HG03060 (cell line): ENCODE results near the gene AGMAT.

ENCODE experiments used
- ATAC-seq: cut with Tn5 transposase; IDR thresholded peaks from one replicate; pipeline ENCODE4 v1.9.1; 2021; ENCODE audit warnings: low read depth, moderate number of reproducible peaks; ENCODE audit not compliant: unreplicated experiment

AGMAT gene

DNA sequence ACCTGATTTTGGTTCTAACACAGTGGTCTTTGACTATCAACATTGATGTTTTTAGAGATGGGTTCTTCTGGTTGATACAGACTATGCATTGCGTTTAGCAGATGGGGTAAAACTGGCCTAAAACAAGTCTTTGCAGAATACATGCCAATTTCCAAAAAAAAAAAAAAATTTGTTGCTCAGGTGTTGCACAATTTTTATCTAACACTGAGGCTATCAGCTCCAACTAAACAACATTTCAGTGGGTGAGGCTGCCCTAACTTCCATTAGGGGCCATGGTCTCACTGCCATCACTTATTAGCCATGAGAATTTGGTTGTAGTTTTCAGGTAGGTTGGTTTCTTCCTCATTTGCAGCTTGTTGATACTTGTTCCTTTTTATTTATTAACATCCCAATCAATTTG is 14.0 kb downstream of the AGMAT start:
- ATAC-seq: no peak

DNA sequence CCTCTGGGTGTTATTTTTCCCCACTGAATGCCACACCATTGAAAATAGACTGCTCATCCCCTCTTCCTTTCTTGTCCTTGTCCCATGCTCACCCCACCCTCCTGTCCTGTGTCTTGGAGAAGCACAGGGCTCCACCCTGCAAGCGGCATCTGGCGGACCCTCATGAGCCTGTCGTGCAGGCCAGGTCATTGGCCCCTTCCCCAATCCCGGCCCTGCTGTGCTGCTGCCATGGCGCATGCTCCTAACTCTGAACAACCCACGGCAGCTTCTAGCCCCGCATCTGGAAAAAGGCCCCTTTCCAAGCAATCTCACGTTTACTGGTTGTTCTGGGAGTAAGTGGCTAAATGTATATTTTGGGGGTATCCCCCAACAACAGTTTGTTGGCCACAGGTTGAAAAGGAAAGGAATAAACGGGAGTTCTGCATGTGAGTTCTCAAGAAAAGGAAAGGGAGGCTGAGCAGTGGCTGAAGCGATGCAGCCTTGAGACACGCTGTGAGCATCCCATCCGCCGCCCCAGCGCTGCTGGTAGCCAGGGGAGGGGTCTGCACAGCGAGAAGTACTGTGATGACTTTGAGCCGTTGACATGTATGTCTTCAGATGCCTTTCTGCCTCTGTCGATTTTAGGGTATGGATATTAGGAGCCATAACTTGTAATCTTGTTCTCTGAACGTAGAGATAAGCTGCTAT is 16.3 kb downstream of the AGMAT start:
- no peak for ATAC-seq

DNA sequence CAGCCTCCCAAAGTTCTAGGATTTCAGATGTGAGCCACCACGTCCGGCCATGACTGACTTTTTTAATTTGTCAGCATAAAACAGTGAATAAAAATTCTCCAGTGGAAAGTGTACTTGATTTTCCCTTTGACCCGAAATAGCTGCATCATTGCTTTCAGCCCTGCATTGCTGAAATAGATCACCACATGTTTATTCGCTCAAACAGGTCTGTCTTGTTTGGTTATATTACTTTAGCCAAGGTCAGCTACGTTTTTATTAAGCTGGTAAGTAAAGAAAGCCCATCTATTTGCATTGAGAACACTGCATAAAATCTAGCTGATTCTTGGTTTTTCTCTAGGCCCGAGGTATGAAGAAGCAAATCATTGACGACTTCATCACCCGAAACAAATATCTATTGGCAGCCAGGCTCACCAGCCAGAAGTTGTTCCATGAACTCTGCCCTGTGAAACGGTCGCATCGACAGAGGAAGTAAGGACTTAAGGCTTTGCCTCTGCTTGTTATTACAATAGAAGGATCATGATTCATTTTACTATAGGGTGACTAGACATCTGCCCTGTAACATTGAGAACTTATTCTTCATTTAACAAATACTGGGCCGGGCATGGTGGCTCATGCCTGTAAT is 25.6 kb downstream of the AGMAT start:
- ATAC-seq: no peak

DNA sequence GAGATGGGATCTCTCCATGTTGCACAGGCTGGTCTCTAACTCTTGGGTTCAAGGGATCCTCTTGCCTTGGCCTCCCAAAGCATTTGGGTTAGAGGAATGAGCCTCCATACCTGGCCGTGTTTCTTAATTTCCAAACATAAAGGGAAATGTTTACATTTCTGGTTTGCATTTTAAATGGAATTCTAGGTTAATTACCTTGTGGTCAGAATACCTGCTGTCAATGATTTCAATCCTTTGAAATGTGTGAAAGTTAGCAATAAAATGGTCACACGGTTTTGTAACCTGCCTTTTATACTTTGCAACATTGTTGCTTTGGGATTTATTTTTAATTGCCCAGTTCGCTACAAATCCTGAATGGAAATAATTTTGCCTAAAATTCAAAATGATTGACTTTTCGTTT is 26.3 kb downstream of the AGMAT start:
- ATAC-seq: no peak

DNA sequence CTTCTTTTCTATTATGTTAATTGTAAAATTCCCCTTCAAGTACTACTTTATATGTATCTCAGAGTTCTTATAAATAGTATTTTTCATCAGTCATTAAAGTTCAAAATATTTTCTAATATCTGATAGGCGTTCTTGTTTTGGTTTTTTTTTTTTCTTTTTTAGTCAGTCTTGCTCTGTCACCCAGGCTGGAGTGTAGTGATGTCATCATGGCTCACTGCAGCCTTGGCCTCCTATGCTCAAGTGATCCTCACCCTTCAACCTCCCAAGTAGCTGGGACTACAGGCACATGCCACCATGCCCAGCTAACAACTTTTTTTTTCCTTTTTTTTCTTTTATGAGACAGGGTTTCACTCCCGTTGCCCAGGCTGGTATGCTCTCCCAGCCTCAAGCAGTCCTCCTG is 27.3 kb downstream of the AGMAT start:
- no peak for ATAC-seq

DNA sequence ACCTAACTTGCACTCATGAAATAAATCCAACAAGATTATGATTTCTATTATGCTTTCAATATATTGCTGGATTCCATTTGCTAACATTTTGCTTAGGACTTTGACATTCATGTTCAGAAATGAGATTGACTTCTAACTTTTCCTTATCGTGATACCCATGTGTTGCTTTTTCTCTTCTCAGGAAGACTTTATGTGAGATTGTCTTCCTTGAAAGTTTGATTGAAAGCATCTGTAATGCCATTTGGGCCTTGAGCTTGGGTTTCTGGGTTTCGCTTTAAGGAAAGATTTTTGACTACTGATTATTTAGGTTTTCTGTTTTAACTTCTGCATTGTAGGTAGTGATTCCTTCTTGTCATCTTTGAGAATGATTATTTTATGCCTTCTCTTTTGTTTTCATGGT is 27.8 kb downstream of the AGMAT start:
- ATAC-seq: no peak

DNA sequence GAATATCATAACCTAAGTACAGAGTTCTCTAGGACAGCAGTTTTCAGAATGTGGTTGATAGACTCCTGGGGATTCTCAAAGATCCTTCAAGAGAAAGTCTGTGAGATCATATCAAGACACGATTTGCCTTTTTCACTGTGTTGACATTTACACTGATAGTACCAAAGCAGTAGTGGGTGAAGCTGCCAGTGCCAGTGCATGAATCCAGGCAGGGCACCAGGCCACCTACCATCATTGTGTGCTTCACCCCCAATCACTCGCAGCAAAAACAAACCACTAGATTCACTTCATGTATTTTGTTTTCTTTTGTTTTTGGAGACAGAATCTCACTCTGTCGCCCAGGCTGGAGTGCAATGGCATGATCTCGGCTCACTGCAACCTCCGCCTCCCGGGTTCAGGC is 34.3 kb downstream of the AGMAT start:
- no peak for ATAC-seq

DNA sequence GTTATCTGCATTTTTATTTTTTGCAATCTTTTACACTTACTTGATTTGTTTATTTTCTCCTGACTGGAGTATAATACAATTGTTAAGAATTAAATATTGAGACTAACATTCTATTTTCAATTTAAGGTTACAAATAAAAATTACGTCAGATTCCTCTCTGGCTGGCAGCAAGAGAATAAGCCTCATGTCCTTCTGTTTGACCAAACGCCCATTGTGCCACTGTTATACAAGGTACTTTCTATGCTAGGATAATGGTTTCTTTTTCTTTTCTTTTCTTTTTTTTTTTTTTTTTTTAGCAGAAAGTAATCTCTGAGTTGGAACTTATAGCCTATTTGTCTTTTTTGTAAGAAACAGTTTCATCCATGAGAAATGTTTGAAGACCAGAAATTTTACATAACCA is 38.2 kb downstream of the AGMAT start:
- ATAC-seq: no peak

DNA sequence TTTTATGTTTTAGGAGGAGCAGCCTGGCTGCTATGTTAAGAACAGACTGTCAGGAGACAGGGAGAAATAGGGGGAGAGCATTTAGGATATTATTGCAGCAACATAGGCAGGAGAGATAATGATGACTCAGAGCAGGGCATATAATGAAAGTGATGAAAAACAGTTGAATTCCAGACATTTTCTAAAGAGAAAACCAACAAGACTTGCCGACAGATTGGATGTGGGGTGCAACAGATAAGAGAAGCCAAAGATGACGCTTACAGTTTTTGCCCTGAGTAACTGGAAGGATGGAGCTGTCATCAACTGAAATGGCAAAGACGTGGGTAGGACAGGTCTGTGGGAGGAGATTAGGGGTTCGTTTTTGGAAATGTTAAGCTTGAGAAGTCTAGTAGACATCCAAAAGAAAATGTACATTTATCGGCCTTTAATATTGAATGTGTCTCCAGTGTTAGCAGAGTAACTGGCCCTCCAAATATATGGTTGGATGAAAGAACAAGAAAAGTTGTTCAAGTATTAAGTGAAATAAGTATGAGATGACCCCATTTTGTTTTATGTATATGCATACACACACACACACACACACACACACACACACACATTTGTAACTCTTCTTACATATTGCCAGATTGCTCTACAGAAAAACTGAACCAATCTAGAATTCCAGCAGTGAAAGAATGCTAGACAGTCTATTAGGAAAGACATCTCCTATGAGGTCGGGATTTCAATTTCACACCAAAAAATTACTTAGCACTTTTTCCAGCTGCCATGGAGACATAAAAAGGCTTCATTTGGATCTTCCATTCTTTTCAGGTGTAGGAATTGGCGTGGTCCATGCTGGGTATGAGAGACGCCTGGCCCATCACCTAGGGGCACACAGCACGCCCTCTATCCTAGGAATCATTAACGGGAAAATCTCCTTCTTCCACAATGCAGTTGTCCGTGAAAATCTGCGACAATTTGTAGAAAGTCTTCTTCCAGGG is 41.0 kb downstream of the AGMAT start:
- no peak for ATAC-seq

DNA sequence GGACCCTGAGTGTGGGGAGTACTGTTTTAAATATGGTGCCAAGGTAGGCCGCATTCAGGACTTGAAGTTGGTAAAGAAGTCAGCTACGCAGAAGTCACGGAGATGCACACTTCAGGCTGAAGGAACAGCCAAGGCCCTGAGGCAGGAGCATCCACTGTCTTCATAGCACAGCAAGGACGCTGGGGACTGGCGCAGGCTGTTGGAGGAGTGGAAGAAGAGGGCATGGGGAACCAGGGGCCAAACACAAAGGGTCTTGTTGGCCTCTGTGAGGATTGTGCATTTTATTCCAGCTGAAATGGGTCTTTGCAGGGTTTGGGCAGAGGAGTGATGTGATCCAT is 41.6 kb downstream of the AGMAT start:
- no peak for ATAC-seq

DNA sequence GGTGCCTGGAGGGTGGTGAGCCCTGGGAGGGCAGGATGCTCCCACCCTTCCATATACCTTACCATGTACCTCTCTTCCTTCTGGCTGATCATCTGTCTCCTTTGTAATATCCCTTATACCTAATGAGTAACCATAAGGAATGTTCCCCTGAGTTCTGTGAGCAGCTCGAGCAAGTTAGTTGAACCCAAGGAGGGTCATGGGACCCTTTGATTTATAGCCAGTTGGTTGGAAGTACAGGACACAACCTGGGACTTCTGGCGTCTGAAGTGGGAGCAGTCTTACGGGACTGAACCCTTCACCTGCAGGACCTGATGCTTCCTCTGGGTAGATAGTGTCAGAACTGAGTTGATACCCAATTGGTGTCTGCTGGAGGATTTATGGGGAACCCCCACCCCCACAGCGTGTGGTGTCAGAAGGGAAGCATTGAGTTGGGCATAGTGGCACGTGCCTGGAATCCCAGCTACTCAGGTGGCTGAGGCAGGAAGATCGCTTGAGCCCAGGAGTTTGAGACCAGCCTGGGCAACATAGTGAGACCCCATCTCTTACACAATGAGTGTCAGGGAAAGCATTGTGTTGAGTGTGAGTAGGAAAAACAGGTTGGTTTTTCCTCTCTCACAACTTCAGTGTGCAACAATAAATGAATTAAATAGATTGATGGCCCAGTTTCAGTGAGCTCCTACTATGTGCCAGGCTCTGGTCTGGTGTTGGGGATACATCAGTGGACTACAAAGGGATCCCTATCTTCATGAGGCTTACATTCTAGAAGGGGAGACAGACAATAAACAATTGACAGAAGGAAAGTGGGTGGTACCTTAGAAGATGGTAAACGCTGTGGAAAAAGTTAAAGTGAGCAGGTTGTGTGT is 42.2 kb downstream of the AGMAT start:
- no peak for ATAC-seq

DNA sequence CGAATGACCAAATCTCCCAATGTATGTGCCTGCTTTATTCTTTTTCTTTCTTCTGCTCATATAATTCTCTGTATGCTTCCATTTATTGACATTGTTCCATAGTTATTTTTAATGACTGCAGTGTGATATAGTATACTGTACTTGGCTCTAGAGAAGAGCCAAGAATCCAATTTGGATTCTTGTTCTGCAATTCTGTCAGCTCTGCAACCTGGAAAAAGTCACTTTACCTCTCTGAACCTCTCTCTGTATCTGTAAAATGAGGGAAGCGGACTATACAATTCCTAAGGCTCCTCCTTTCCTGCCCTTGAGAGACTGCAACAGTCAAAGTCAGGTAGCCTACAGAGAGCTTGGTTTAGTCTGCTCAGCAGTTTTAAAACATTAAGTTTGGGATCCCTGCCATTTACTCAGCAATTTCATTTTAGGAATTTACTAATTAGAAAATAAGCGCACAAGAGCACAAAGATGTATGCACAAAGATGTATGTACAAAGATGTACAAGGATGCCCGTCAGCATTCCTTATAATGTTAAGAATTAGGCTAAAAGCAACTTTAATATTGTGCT is 43.5 kb downstream of the AGMAT start:
- no peak for ATAC-seq

DNA sequence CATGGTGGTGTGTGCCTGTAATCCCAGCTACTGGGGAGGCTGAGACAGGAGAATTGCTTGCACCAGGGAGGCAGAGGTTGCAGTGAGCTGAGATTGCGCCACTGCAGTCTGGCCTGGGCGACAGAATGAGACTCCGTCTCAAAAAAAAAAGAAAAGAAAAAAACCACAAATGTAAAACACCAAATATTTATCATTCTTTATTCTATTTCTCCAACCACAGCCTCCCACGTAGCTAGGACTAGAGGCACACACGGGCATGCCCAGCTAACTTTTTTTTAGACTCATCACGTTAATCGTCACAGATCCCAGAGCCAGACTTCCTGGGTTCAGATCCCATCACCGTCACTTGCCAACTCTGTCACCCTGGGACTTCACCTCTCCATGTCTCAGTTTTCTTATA is 44.7 kb downstream of the AGMAT start:
- ATAC-seq: no peak

DNA sequence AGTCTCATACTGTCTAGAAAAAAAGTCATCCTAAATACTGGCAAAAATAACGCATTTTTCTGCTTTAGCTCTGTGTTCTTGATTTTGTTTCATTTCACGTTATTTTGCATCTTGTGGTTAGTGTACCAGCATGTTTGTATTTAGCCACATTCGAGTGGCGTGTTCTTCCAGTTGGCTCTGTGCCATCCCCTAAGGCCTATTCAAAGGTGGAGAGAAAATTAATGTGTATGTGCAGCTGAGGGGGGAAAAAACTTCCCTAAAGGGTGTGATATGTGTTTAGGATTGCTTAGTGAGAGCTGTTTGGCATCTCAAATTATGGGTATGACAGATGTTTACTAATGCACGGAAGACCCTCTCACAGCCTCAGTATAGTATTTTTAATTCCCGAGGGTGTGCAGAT is 46.1 kb downstream of the AGMAT start:
- ATAC-seq: no peak

DNA sequence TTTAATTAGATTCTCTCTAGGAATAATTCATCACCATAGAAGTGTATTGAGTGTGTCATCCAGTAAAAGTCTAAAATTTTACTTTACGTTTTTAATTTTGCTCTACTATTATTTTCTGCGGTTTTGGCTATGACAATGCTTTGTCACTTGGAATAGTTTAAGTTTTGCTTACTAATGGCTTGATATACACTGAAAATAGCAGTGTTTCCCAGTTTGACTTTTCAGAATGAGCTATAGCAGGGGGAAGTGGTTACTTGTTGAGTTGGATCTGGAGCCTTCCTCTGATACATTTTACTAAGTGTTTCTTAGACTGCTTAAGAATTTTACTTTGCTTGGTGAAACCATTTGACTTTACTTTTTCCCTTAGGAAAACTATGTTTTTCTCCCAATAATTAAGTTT is 53.2 kb downstream of the AGMAT start:
- ATAC-seq: no peak

DNA sequence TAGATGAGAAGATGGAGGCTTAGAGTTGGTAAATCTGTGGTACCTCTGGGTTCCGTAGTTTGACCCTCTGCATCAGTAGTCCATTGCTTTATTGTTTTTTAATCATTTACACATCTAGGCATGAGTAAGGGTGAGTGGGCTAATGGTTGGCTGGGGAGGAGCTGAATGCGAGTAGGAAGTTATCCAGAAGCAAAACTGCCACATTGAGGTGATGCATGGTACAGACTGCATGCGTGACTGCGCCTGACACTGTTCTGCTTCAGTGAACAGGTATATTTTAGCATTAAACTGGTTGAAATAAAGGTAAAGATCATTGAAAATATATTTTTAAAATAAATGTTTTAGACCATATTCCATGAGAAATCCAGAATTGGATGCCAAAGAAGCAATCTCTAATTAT is 53.8 kb downstream of the AGMAT start:
- ATAC-seq: no peak

DNA sequence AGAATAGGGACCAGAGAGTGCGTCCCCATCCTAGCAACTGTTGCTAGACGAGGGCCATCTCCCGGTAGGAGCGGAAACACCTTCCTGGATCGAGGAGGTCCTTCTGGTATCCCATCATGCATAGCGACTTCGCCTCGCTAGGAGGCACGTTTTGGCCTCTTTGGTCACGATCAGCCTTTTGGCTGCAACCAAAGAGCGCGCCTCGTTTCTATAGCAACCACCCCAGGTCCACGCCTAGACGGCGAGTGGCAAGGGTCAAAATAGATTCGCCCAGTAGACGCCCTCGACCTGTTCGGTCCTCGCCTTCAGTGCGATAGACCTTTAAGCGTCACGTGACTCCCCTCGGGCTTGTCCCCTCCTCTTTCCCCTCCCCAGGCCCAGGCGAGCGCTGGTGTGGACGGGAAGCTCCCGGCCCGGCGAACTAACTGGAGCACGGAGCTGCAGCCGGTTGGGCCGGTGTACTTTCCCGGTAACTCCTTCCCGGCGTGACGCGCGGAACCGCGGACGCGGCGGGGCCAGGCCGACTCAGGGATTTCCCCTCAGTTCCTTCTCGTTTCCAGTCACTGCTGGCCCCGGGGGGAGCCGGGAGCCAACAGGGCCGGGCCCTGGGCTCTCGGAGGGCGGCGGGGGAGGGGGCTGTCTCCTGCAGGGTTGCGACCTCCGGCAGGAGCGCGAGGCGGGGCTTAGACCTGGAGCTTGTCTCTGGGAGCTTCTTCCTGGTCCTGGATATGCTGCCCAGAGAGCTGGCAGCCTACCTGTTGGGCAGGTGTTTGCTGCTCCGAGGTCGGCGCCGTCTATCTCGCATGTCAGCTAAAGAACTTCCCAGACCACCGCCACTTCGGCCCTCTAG is 58.1 kb downstream of the AGMAT start, which contains the start of gene DNAJC16:
Gene DNAJC16, plus strand, starts transcription at position 359 of the 850 bp plus-strand sequence. CDS start 2,258 bp downstream, outside the sequence.
- ATAC-seq: peak; percentile 71

DNA sequence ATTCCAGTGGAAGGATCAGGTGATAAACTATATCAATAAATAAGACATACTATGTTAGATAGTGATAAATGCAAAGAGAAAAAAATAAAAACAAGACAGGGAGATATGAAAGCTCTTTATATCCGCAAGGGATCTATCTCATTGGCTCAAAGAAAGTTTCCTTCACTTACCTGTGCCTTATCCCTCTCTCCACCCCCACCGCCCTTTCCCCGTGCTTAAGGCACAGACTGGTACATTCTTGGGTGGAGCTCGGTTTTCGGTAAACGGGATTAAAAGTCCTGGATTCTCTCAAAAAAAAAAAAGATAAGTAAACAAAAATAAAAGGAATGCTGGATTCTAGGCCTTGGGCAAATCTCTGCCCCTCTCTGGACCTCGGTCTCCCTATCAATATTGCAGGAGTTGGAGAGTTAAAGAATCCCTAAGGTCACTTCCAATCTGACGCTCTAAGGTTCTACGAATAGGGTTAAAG is 58.8 kb downstream of the AGMAT start:
- ATAC-seq: no peak
